GM18867 (cell line): Measurements from ENCODE around the gene SNX32.

ENCODE experiments used
- ATAC-seq: cut with Tn5 transposase; IDR thresholded peaks from one replicate; pipeline ENCODE4 v1.9.1; 2021; ENCODE audit warnings: mild to moderate bottlenecking, moderate library complexity; ENCODE audit not compliant: unreplicated experiment

Gene SNX32

GRCh38 chr11:65897020-65897471 lies 63.3 kb downstream of the SNX32 start:
- ATAC-seq: no peak

GRCh38 chr11:65898656-65899355 lies 65.0 kb downstream of the SNX32 start:
- no peak for ATAC-seq

GRCh38 chr11:65899356-65900124 lies 65.8 kb downstream of the SNX32 start:
- no peak for ATAC-seq

- peak; percentile 80 for ATAC-seq
Measured at GRCh38 chr11:65900125-65900898, 66.5 kb downstream of the SNX32 start, which contains the start of gene FOSL1. FOSL1 (minus strand) TSS chr11:65900388; CDS start chr11:65900339, 49 bp downstream.

- ATAC-seq: no peak
Measured at GRCh38 chr11:65900899-65901180, 67.1 kb downstream of the SNX32 start.

GRCh38 chr11:65903068-65903481 lies 69.3 kb downstream of the SNX32 start:
- ATAC-seq: no peak
